Measurements from ENCODE around the gene STK32A.

The STK32A gene

GRCh38 chr5:147427521-147428401 lies 192.9 kb downstream of the STK32A start:
- DNase-seq: no peak

DNA sequence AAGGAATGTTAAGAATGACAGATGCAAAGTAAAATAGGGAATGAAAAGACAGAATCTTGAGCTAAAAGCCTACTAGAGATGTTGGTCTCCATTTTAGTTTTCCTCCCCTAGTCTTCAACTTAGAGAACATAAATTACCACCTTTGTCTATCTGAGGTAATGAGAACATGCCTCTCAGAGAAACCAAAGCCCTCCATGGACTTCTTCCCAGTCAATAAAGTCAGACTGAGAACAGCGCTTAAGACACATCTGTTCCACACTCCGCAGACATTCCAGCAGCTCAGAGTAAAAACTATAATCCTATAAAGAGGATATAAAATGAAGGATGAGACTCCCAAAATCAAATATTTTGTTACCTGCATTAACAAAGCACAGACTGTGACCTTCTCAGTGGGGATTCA lies 195.8 kb downstream of the STK32A start:
- no peak for DNase-seq

DNA sequence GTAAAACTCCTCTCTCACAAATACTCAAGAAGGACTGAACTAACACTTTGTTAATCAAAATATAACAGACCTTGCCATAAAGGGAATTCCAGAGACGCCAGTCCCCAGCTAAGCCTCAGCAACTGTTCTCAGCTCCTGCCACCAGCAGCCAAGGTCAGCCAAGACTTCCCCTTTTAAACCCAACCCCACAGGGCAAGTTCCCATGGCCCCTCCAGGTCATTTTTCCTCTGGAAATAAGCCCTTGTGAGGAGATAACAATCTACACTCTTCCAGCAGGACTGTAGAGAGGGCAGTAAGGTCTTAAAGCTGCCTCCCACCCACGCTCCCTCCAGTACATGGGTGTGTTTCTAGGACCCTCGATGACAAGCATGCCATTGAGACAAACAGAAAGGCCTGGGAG lies 196.8 kb downstream of the STK32A start:
- DNase-seq: no peak

GRCh38 chr5:147432323-147432722 lies 197.5 kb downstream of the STK32A start:
- DNase-seq: no peak

DNA sequence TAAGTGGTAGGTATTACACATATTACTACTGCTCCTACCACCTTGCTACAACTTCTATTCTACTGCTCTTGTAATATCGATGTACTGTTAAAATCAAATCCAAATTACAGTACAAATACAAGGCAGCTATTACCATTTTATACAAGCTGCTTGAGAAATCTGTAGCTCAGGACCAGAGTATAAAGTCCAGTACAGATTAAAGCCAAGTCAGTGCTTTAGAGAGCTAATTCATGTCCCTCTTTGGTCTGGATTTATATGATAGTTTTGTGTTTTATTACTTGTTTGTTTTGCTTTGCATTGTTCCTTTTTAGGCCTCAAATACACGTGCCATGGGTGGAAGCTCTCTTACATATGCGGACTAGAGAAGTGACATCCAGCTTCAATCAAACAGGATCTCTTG lies 199.2 kb downstream of the STK32A start:
- no peak for DNase-seq

DNA sequence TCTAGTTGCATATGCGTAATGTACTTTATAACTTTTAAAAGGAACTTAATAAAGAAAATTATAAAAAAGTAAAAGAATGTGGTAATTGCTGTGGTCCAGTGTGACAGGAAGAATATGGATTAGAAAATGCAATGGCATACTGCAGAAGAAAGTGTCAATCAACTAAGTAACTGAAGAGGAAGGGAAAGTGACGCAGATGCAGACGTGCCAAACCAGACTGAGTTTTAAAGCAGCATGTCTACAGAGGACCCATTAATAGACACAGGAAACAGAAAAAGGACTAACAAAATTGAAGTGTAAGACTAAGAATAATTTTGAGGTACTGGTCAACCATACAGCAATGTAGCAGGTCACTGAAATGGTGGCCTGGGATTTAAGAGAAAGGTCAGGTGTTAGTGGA lies 201.8 kb downstream of the STK32A start:
- no peak for DNase-seq

GRCh38 chr5:147437161-147437596 lies 202.4 kb downstream of the STK32A start:
- no peak for DNase-seq

Measured in stimulated activated CD4-positive, alpha-beta T cell treated with anti-CD3 and anti-CD28 coated beads, Interleukin-4, amount 100 ng/mL, for 24 hours (primary cell).